ENCODE measurements around the gene ERICH4. TPM values are rescaled to one million over a fixed set of nuclear protein-coding genes. Genes with fewer than 3 reads are reported as not detected.

Gene ERICH4
- total and polyA plus RNA-seq, 2 of the 13 experiments (the other 11 are each of a cell fraction or from before 2014, with no cell fraction given), result 0.40 to 0.64 TPM

DNA sequence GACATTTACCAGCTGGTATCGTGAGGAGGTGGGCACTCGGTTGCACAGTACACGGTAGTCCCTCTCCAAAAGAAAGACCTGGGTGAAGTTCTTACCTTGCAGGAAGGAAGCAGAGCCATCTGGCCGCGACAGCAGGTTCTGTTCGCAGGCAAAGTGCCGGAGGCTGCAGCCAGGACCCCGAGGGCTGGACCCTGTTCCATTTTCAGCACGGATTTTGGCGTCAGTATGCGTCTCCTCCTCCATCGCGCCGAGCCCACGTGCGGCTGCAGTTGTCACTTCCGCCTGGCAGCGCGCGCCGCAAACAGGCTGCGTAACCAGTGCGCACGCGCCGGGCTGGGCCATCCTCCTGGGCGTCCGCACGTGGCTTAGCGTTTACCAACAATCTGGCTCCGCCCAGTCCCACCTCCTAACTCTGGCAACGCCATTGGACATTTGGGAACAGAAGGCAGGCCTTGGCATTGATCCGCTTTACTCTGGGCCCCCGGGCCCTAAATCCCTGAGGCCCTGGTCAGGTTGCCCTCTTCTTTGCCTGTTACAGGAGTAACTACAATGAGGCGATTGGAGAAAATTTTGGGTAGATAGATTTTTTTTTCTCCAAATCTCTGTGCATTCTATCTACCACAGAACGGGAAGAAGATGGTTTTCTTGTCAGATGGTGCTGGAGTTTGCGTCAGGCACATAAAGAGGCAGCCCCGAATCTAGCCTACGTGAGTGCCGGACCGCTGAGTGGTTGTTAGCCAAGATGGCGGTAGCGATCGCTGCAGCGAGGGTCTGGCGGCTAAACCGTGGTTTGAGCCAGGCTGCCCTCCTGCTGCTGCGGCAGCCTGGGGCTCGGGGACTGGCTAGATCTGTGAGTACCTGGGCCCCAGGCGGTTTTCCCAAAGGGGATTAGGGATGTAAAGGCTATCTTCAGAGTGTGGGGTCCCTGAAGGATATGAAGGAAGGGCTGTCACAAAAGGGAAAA is 45.6 kb upstream of the ERICH4 start, which contains the start of the genes BCKDHA and EXOSC5 (continued):
- TF ChIP-seq, protein P1, sequence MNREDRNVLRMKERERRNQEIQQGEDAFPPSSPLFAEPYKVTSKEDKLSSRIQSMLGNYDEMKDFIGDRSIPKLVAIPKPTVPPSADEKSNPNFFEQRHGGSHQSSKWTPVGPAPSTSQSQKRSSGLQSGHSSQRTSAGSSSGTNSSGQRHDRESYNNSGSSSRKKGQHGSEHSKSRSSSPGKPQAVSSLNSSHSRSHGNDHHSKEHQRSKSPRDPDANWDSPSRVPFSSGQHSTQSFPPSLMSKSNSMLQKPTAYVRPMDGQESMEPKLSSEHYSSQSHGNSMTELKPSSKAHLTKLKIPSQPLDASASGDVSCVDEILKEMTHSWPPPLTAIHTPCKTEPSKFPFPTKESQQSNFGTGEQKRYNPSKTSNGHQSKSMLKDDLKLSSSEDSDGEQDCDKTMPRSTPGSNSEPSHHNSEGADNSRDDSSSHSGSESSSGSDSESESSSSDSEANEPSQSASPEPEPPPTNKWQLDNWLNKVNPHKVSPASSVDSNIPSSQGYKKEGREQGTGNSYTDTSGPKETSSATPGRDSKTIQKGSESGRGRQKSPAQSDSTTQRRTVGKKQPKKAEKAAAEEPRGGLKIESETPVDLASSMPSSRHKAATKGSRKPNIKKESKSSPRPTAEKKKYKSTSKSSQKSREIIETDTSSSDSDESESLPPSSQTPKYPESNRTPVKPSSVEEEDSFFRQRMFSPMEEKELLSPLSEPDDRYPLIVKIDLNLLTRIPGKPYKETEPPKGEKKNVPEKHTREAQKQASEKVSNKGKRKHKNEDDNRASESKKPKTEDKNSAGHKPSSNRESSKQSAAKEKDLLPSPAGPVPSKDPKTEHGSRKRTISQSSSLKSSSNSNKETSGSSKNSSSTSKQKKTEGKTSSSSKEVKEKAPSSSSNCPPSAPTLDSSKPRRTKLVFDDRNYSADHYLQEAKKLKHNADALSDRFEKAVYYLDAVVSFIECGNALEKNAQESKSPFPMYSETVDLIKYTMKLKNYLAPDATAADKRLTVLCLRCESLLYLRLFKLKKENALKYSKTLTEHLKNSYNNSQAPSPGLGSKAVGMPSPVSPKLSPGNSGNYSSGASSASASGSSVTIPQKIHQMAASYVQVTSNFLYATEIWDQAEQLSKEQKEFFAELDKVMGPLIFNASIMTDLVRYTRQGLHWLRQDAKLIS (CRISPR knock-in tag; IDR thresholded peaks at IDR 0.05), result no peak
- TF ChIP-seq CBX1 (IDR thresholded peaks at IDR 0.05; ENCODE audit: low read depth) (peak; percentile 63), CEBPZ (IDR thresholded peaks at IDR 0.05; ENCODE audit: low read length) (no peak), GMEB1 (CRISPR knock-in tag; IDR thresholded peaks at IDR 0.05; ENCODE audit: borderline replicate concordance) (peak; percentile 92), ZSCAN29 (CRISPR knock-in tag; conservative IDR thresholded peaks at IDR 0.05) (no peak), ZNF354B (CRISPR knock-in tag; IDR thresholded peaks at IDR 0.05) (no peak), NFATC3 (CRISPR knock-in tag; IDR thresholded peaks at IDR 0.05) (peak; percentile 56; the same call in 1 of the 2 replicates), ZNF331 (CRISPR knock-in tag; IDR thresholded peaks at IDR 0.05) (peak; percentile 60; the same call in 1 of the 2 replicates), ZMYM3 (CRISPR knock-in tag; IDR thresholded peaks at IDR 0.05) (no peak), RXRB (CRISPR knock-in tag; IDR thresholded peaks at IDR 0.05; ENCODE audit: borderline replicate concordance) (no peak)
- TF ChIP-seq, protein P2, sequence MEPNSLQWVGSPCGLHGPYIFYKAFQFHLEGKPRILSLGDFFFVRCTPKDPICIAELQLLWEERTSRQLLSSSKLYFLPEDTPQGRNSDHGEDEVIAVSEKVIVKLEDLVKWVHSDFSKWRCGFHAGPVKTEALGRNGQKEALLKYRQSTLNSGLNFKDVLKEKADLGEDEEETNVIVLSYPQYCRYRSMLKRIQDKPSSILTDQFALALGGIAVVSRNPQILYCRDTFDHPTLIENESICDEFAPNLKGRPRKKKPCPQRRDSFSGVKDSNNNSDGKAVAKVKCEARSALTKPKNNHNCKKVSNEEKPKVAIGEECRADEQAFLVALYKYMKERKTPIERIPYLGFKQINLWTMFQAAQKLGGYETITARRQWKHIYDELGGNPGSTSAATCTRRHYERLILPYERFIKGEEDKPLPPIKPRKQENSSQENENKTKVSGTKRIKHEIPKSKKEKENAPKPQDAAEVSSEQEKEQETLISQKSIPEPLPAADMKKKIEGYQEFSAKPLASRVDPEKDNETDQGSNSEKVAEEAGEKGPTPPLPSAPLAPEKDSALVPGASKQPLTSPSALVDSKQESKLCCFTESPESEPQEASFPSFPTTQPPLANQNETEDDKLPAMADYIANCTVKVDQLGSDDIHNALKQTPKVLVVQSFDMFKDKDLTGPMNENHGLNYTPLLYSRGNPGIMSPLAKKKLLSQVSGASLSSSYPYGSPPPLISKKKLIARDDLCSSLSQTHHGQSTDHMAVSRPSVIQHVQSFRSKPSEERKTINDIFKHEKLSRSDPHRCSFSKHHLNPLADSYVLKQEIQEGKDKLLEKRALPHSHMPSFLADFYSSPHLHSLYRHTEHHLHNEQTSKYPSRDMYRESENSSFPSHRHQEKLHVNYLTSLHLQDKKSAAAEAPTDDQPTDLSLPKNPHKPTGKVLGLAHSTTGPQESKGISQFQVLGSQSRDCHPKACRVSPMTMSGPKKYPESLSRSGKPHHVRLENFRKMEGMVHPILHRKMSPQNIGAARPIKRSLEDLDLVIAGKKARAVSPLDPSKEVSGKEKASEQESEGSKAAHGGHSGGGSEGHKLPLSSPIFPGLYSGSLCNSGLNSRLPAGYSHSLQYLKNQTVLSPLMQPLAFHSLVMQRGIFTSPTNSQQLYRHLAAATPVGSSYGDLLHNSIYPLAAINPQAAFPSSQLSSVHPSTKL (CRISPR knock-in tag; IDR thresholded peaks at IDR 0.05), result no peak; the same call in 1 of the 2 replicates
- TF ChIP-seq, protein P3, sequence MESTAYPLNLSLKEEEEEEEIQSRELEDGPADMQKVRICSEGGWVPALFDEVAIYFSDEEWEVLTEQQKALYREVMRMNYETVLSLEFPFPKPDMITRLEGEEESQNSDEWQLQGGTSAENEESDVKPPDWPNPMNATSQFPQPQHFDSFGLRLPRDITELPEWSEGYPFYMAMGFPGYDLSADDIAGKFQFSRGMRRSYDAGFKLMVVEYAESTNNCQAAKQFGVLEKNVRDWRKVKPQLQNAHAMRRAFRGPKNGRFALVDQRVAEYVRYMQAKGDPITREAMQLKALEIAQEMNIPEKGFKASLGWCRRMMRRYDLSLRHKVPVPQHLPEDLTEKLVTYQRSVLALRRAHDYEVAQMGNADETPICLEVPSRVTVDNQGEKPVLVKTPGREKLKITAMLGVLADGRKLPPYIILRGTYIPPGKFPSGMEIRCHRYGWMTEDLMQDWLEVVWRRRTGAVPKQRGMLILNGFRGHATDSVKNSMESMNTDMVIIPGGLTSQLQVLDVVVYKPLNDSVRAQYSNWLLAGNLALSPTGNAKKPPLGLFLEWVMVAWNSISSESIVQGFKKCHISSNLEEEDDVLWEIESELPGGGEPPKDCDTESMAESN (CRISPR knock-in tag; conservative IDR thresholded peaks at IDR 0.05), result peak; percentile 71; the same call in 1 of the 2 replicates

Measured in HepG2 (cell line).